HUDEP-2 (cell line): ENCODE results near the gene C12orf42.
"Not testable (repeated sequence)": the region's sequence is repeated elsewhere in the genome, so short reads cannot be mapped to it uniquely, and the experiment has no call there.

Source experiments
- DNase-seq, 76 experiments: peaks; one replicate each; lab custom pipeline; 2025; ENCODE audit not compliant: unreplicated experiment in 76 of 76; lab: John Stamatoyannopoulos, UW

The C12orf42 gene

GRCh38 chr12:103425674-103426073, 70.1 kb downstream of the C12orf42 start:
- DNase-seq = not testable (repeated sequence)

DNA sequence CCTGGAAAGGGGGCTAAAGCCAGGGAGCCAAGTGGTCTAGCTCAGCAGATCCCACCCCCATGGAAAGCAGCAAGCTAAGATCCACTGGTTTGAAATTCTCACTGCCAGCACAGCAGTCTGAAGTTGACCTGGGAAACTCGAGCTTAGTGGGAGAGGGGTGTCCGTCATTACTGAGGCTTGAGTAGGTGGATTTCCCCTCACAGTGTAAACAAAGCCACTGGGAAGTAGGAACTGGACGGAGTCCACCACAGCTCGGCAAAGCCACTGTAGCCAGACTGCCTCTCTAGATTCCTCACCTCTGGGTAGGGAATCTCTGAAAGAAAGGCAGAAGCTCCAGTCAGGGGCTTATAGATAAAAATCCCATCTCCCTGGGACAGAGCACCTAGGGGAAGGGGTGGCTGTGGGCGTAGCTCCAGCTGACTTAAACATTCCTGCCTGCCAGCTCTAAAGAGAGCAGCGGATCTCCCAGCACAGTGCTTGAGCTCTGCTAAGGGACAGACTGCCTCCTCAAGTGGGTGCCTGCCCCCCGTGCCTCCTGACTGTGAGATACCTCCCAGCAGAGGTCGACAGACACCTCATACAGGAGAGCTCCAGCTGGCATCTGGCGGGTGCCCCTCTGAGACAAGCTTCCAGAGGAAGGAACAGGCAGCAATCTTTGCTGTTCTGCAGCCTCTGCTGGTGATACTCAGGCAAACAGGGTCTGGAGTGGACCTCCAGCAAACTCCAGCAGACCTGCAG, 70.8 kb downstream of the C12orf42 start:
- DNase-seq = not testable (repeated sequence)

DNA sequence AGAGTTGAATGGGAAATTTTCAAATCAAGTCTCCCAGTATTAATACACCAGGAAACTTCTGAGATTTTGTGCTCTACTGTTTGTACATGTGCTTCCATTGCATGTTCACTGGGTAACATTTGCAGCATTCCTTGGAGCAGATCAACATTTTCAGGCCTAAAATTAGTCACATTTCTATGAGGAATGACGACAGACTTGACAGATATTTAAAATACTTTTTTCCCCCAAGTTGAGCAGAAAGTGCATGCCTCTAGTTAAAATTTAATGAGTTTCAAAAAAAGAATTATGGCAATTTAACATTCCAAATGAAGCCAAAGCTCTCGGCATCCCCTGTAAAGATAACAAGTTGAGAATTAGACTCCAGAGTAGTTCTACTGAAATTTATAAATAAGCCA, 72.3 kb downstream of the C12orf42 start:
- no peak for DNase-seq

DNA sequence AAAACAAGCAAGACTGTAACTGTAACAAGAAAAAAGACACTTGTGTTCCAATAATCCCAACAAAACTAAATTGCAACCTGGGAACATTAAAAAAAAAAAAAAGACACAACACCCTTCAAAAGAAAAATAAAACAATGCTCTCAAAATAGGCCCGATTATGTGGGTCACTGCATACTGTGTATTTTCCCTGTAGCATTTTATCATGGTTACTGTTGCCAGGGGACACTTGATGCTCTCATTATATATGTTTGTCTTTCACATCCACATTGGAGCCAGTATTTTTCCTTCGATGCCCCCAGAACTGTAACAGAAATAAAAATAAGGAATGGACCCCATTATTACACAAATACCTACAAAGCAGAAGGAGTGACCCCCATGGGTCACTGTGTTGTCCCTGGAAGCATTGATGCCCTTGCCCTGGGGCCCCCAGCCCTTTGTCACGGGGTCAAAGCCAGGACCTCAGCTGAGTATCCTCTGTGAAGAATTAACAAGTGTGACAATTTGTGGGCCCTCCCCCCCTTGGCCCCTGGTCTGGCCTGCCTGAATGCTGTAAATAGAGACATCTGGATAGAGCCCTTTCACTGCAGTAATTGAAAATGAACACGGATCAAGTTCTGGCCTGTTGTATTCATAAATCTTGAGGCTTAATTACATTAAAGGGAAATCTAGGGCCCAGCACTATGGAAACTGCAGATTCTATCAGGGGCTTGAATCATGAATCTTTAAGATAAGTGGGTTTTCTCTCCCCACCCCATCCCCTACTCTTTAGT, 72.8 kb downstream of the C12orf42 start:
- no peak for DNase-seq

DNA sequence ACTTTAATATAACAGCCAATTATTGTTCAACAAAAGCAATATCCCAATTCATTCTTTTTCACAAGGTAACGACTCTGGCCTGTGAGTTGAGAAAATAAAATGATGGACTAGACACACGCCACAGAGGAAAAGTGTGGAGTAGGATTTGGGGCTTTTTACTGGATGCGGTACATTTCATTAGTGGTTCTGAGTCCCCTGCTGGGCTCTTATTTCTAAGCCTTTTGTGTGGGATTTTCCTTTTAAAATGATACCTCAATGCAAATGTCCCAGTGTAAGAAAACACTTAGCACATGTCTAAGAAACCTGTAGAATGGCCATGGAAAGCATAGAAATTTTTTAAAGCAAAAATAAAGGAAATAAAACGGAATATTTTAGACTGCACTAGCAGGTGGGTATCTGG, 73.4 kb downstream of the C12orf42 start:
- DNase-seq = peak in 1 of 76 experiments; percentile 0

DNA sequence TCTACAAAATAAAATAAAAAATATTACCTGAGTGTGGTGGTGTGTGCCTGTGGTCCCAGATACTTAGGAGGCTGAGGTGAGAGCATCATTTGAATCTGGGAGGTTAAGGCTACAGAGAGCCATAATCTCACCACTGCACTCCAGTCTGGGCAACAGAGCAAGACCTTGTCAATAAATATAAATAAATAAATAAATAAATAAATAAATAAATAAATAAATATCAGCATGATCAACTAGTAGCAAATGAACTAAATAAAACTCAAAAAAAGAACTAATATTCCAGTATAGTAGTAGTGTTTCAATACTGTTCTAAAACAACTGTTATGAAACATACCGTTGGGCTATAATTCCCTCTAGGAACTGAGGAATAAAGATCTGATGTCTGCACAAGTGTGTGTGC, 74.4 kb downstream of the C12orf42 start:
- DNase-seq = no peak

GRCh38 chr12:103415681-103416080, 80.1 kb downstream of the C12orf42 start:
- no peak for DNase-seq

DNA sequence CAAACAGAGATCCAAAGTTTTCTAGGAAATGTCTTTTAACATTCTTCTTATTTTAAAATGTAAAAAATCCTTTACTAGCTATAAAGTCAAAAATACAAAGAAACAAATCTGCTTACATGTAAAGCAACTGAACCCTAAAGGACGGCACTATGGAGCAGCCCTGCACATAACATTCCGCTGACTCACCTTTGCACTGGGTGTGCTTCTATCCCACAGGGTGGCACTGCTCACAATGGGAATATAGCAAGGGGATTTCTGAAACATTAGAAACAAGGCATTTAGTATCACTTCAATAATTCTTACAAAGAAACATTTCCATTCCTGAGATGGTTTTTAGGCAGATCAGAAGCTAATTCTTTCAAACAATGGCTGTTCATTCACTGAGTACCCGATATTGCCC, 94.3 kb downstream of the C12orf42 start:
- no peak for DNase-seq

DNA sequence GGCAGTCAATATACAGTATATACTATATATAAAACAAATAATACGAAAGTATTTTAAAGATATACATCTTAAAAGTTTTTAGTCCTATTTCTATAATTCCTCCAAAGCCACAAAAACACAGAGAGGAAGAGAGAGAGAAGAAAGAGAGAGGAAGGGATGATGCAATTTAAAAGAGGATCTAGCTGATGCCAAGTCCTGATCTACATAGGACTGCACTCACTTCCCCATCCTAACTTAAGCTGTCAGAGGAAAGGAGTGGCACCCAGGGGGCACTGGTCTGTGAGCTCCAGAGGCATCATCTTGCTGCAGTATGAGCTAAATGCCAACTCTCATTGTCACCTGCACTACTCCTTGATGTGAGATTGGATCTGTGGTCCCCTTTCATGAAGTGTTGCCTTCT, 95.8 kb downstream of the C12orf42 start:
- no peak for DNase-seq

DNA sequence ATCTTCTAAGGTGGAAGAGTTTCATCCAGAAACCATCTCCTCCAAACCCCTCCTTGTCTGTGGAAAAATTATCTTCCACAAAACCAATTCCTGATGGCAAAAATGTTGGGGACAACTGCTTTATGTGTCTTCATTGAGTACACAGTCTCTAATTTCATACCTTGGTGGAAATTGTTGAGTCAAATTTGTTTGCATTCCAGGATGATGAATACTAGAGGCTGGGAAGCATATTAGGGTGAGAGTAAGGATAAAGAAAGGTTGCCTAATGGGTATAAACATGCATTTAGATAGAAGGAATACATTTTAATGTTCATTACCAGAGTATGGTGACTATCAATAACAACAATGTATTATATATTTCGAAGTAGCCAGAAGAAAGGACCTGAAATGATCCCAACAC, 98.2 kb downstream of the C12orf42 start:
- no peak for DNase-seq

DNA sequence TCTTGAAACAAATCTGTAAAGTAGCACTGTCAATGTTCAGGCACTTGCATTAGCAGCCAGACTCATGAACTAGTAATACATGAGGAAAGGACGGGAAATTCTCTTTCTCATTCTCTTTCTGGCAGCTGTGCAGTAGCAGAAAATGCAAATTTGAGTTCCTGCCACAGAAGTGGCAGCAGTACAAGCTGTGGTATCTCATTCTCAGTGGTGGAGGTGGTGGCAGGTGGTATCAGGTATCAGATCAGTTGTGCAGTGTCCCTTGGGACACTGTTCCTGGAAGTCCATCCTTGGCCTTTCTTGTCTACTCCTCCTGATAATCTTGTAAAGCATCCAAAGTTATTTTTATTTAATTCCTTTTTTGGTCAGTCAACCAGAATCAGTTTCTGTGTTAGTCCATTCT, 103.0 kb downstream of the C12orf42 start:
- DNase-seq = no peak

DNA sequence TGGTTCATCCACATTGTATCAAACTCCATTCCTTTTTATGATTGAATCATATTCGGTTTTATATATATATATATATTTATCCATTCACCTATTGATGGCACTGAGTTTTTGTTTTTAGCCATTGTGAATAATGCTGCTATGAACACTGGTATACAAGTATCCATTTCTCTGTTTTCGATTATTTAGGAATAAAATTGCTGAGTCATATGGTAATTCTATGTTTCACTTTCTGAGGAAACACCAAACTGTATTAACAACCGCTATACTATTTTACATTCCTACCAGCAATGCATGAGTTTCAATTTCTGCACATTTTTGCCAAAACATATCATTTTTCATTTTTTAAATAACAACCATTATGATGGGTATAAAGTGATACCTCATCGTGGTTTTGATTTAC, 104.7 kb downstream of the C12orf42 start:
- no peak for DNase-seq

DNA sequence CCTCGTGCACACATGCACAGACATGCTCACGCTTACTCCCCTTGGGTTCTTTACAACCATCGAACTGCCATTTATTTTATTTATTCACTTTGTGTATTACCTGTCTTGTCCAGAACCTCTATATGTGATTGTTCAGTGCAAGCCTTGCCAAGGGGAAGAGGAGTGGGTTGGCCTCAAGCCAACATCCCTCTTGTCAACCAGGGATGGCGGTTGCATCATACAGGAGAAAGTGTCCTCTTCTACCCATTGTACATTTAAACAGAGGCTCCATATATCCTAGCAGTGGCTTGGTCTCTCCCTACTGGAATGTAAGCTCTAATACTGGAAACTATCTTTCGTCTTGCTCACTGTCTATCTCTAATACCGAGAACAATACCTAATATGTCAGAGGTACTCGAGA, 108.4 kb downstream of the C12orf42 start:
- DNase-seq = no peak

- no peak for DNase-seq
These were observed 109.3 kb downstream of the C12orf42 start for GRCh38 chr12:103386451-103386850.

GRCh38 chr12:103382736-103383346, 112.9 kb downstream of the C12orf42 start:
- no peak for DNase-seq

DNA sequence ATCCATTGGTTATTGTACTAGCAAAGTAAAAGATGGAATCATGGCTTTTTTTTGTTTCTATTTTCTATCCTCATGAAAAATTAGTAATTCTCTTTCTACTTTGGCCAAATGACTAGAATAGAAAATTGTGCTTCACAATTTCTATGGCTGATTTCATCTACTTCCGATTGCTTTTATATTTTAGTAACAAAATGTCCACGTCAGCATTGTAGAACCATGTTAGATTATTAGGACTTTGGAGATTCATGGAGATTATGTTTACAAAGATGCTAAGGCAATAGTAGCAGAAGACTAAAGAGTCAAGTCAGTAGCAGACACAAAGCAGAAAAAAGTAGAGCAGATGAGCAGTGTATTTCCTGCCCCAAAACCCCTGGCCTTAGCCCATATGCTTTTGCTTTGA, 113.6 kb downstream of the C12orf42 start:
- no peak for DNase-seq

DNA sequence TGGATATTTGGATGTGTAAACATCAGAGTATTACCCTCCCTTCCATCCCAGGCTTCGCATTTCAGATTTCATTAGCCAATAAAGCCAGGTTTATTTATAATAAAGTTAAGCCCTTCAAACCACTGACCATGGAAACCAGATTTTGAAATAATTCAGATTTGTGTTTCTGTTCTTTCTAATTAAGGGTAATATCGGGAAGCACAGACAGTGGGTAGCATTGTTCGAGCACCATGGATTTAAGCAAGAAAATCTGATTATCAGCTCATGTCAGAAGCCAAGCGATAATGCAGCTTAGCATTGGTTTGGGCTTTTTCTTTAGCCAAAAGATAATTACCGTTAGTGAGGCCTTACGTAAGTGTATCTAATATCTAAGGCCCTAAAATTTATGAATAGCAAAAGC, 116.1 kb downstream of the C12orf42 start:
- DNase-seq = no peak

DNA sequence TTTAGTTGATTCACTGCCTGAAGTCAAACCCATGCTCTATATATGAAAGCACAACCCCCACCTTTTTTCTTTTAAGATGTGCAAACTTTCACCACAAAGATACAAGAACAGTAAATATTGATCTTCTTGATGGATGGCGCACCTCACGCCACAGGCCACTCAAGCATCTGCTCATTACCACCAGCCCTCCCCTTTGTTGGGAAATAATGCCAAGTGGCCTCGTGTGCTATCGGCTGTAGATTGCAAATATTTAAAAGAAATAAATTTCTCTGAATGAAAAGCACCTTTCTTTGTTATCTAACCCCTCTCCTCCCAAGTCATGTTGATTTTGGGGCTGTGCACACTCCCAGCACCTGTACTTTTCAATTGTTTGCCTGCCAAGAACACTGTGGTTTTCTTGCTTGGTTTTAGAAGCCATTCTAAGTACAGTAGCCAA, 122.7 kb downstream of the C12orf42 start:
- no peak for DNase-seq

GRCh38 chr12:103369929-103370328, 125.8 kb downstream of the C12orf42 start:
- DNase-seq = no peak

- no peak for DNase-seq
These were observed 127.6 kb downstream of the C12orf42 start for GRCh38 chr12:103368167-103368566.

DNA sequence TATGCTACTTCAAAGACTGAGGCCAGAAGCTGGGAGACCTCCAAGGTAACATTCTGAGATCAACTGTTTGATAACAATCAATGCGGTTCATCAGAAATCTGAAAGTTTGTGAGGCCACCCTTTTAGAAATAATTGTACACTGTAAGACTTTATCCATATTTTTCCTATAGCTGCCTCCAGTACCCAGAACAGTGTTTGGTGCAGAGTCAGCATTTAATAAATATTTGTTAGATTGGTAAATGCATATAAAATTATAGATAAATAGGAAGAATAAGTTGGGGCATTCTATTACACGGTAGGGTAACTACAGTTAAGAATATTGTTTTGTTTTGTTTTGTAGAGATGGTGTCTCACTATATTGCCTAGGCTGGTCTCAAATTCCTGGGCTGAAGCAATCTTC, 141.4 kb downstream of the C12orf42 start:
- DNase-seq = no peak

GRCh38 chr12:103353913-103354312, 141.9 kb downstream of the C12orf42 start:
- DNase-seq = no peak
